DLD1 (cell line): ENCODE results near the gene ADAM15.

ENCODE experiments used
- in situ Hi-C: cut with HindIII; loops from 2 replicates; pipeline ENCODE4 v1.10.0; 2017; ENCODE audit warnings: low sequenced_read_pairs

Gene ADAM15

GRCh38 chr1:155083865-155084721, 33.0 kb downstream of the ADAM15 start:
- in situ Hi-C loops: no loop called here

DNA sequence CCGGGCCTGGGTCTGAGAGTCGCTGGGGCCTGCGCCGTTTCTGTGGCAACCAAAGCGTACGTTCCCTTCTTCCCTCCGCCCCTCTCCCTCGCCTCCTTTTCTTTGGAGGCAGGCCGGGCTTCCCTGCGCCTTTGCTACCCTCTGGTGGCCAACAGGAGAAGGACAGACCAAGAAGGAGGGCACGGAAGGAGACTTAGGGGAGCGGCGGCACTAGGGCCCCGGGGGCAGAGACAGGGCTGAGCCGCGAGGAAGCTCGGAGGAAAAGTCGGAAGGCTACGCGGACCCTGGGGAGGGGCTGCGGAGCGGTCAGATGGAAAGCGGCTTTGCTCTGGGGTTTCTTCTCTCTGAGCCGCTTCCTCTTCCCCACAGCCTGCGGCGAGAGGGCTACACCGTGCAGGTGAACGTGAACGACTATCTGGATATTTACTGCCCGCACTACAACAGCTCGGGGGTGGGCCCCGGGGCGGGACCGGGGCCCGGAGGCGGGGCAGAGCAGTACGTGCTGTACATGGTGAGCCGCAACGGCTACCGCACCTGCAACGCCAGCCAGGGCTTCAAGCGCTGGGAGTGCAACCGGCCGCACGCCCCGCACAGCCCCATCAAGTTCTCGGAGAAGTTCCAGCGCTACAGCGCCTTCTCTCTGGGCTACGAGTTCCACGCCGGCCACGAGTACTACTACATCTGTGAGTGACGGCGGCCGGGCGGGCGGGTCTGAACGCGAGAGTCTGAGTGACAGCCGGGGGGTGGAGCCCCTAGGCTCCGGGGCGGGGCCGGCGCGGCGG, 33.8 kb downstream of the ADAM15 start:
- in situ Hi-C loops: no loop called here

DNA sequence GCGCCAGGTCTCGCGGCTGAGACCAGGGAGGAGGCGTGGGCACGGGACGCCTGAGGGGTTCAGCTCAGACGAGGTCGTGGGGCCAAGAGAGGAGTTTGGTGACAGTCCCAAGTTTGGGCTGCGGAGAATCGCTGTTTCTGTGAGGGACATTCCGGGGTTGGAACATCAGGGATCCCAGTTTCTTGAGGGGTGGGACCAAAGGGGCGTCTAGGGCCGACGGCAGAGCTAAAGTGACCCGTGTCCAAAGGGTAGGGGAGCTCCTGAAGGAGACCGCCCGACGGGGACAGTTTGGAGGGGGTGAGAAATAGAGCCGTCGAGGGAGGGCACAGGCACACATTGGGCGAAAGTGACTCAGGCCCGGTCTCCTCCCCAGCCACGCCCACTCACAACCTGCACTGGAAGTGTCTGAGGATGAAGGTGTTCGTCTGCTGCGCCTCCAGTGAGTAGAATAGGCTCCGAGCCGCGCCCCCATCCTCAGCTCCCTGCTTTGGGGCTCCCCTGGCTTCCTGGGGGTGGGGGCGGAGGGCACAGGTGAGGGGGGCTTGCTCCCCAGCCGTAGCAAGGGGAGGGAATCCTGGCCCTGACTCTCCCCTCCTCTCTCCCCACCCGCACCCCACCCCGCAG, 34.5 kb downstream of the ADAM15 start:
- in situ Hi-C loops: no loop called here

GRCh38 chr1:155086128-155086741, 35.1 kb downstream of the ADAM15 start:
- in situ Hi-C loops: no loop called here

DNA sequence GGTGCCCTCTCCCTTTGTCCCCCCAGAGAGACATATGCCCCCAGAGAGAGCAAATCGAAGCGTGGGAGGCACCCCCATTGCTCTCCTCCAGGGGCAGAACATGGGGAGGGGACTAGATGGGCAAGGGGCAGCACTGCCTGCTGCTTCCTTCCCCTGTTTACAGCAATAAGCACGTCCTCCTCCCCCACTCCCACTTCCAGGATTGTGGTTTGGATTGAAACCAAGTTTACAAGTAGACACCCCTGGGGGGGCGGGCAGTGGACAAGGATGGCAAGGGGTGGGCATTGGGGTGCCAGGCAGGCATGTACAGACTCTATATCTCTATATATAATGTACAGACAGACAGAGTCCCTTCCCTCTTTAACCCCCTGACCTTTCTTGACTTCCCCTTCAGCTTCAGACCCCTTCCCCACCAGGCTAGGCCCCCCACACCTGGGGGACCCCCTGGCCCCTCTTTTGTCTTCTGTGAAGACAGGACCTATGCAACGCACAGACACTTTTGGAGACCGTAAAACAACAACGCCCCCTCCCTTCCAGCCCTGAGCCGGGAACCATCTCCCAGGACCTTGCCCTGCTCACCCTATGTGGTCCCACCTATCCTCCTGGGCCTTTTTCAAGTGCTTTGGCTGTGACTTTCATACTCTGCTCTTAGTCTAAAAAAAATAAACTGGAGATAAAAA, 35.9 kb downstream of the ADAM15 start:
- in situ Hi-C loops: no loop called here

GRCh38 chr1:155091071-155092051, 40.2 kb downstream of the ADAM15 start:
- in situ Hi-C loops: no loop called here

- in situ Hi-C loops: no loop called here
Measured at GRCh38 chr1:155092131-155092530, 41.0 kb downstream of the ADAM15 start.

DNA sequence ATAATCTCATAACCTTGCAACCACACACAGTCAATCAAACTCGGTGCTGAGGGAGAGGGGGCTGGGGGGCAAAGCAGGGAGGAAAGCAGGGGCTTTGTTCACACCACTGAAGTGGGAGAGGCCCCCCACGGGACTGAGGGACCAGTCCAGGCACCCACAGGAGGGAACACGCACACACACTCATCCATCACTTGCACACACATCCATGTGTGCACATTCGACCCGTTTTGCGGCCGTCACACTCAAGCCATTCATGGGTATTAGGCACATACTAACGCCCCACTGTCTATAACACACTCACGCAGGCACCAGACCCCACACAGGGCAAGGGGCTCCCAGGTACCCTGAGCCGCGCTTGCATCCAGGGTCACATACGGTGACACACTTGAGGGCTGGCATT, 41.5 kb downstream of the ADAM15 start:
- in situ Hi-C loops: no loop called here

DNA sequence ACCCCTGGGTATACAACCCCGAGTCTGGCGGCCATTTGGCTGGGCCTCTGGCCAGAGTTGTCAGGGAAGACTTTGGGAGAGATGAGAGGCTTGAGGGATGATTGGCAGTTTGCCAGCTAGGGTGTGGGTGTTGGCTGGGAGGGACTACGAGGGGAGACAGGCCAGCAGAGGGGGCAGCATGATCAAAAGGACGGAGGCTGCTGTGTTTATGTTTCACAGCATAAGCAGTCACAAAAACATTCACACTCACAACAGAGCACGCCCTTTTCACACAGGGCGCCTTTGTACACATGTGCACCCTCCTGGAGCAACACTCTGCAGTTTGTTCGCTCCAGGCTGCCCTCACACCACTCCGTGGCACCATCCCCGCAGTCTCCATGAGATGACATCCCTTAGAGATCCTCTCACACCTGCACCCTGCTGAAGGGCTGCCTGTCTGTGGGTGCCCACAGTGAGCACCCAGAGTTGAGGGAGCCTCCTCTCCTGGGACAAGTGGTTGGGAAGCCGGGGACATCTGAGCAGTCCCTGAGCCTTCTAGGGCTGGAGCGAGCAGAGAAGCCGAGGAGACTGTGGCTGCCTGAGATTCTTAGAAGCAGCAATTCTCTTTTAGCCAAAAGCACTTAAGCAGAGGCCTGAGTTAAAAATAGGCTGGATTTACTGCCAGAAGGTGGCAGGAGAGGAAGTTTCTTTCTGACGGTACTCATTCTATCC, 43.0 kb downstream of the ADAM15 start:
- in situ Hi-C loops: no loop called here

DNA sequence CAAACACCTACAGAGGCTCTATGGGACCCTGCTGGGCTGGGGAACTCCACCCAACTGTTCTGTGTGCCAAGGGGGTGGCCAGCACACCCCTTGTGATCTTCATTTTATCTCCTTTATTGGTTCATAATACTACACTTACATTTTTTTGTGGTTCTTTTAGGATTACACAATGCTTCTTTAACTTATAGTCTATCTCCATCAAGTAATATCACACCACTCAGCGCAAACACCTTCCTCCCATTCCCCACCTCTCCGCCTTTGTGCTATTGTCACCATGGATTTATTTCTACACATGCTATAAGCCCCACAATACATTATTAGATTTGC, 43.5 kb downstream of the ADAM15 start:
- in situ Hi-C loops: no loop called here

DNA sequence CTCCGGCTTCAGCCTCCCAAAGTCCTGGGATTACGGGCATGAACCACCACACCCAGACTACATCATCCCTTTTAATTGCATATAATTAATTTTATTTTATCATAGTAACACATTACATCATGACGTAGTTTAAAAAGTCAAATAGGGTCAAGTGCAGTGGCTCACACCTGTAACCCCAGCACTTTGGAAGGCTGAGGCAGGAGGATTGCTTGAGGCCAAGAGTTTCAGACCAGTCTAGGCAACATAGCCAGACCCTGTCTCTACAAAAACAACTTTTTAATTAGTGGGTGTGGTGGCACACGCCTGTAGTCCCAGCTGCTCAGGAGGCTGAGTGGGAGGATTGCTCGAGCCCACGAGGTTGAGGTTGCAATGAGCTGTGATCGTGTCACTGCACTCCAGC, 48.2 kb downstream of the ADAM15 start:
- in situ Hi-C loops: no loop called here

DNA sequence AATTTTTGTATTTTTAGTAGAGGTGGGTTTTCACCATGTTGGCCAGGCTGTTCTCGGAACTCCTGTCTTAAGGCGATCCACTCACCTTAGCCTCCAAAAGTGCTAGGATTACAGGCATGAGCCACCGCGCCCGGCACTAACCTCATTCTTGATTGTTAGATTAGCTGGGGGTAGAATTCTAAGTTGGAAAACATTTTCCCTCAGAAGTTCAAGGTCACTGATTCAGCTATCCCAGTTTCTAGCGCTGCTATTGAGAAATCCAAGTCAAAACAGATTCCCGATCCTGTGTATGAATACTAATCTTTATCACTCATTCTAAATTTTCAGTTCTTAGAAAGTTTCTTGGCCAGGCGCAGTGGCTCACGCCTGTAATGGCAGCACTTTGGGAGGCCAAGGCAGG, 52.2 kb downstream of the ADAM15 start:
- in situ Hi-C loops: no loop called here

DNA sequence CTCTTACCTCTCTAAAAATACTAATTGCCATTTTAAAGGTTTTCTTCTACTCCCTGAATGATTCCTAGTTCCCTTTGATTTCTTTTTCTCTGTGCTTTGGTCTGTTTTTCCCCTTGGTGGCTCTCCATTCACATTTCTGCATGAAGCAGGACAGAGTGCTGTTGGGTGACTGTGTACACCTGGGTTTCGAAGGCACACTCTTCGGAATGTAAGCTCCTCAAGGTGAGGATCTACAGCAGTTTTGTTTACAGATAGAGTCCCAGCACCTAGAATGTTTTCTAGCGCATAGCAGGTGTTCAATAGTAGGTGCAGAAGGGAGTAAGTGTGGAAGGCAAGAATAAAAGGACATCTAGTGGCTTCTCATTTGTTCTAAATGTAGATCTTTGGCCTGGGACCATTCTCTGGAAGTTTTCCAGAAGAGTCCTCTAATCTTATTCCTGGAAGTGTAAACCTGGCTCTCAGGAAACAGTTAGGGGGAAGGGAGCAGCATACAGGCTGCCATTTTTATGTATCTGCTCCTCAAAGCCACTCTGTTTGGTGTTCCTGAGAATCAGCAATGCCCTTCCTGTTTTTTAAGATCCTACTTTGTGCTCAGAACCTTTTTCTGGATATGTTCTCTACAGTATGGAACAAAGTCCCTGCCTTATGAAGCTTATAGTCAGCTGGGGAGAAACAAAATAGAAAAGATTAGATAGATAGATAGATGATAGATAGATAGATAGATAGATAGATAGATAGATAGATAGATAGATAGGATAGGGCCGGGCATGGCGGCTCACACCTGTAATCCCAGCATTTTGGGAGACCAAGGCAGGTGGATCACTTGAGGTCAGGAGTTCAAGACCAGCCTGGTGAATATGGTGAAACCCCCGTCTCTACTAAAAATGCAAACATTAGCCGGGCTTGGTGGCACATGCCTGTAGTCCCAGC, 53.8 kb downstream of the ADAM15 start:
- in situ Hi-C loops: no loop called here

GRCh38 chr1:155105604-155106011, 54.5 kb downstream of the ADAM15 start:
- in situ Hi-C loops: no loop called here

DNA sequence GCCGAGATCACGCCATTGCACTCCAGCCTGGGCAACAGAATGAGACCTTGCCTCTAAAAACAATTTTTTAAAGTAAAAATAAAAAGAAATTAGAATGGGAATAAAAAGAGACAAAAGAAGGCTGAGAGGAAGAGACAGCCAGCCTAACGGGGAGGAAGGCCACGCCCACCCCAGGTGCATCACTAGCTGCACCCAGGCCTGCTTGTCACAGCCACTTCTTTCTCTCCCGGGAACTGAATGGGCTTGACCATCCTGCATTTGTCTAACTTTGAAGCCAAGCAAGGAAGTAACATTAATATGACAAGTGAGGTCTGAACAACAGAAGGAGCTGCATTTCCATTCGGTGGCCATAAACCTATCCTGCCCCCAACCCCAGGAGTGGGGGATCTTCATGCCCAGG, 55.7 kb downstream of the ADAM15 start:
- in situ Hi-C loops: no loop called here

- in situ Hi-C loops: no loop called here
Measured at GRCh38 chr1:155107309-155108264, 56.5 kb downstream of the ADAM15 start.

GRCh38 chr1:155108296-155108695, 57.2 kb downstream of the ADAM15 start:
- in situ Hi-C loops: no loop called here
